K562 (cell line): ENCODE data around the gene CCDC116. TPM values are rescaled to one million over a fixed set of nuclear protein-coding genes. Genes with fewer than 3 reads are reported as not detected.

Experiments
- CBX1 ChIP-seq: sonication (generic); IDR thresholded peaks from 2 replicates; pipeline ENCODE4 v1.6.1; 2016; ENCODE audit warnings: antibody characterized with exemption, low read depth, mild to moderate bottlenecking
- CBX3 ChIP-seq, 2 experiments: IDR thresholded peaks; 1 replicate in 1 of 2; 2 replicates in 1 of 2; pipeline ENCODE4 v1.6.1; 2012; ENCODE audit warnings: inconsistent platforms in 2 of 2, low read length in 2 of 2, borderline replicate concordance in 1 of 2, control low read depth in 1 of 2
- ETV6 ChIP-seq, 3 experiments: fragments of 150-350 bp in 1 of 3; sonication (generic) in 1 of 3; formaldehyde crosslinking in 1 of 3; IDR thresholded peaks; 2 replicates each; pipeline versions ENCODE4 v1.6.1 to v1.8.0; 2014 to 2022; ENCODE audit warnings: borderline replicate concordance in 2 of 3, low read depth in 2 of 3, antibody characterized with exemption in 1 of 3, low read length in 1 of 3, mild to moderate bottlenecking in 1 of 3, missing genetic modification reagents in 1 of 3
- HCFC1 ChIP-seq: IDR thresholded peaks from 2 replicates; pipeline ENCODE4 v1.6.1; 2012; ENCODE audit warnings: low read depth, low read length, improper control_type of control experiment
- HDAC6 ChIP-seq: IDR thresholded peaks from 2 replicates; pipeline ENCODE4 v1.6.1; 2012; ENCODE audit warnings: low read depth, mild to moderate bottlenecking, control low read depth, inconsistent platforms, low read length, moderate library complexity
- HMG20B ChIP-seq: fragments of 250-450 bp; sonication (Bioruptor Pico); IDR thresholded peaks from 2 replicates; pipeline ENCODE4 v1.5.0; 2021; ENCODE audit warnings: mild to moderate bottlenecking
- PCBP1 ChIP-seq: fragments of 200-400 bp; formaldehyde crosslinking; IDR thresholded peaks from 2 replicates; pipeline ENCODE4 v1.6.1; 2018; ENCODE audit warnings: mild to moderate bottlenecking, low read depth, low read length; ENCODE audit not compliant: poor library complexity, severe bottlenecking
- RBM25 ChIP-seq: fragments of 200-400 bp; formaldehyde crosslinking; IDR thresholded peaks from 2 replicates; pipeline ENCODE4 v1.6.1; 2018; ENCODE audit warnings: low read length, low read depth, moderate library complexity; ENCODE audit not compliant: severe bottlenecking
- SMAD2 ChIP-seq: fragments of 150-350 bp; IDR thresholded peaks from 2 replicates; pipeline ENCODE4 v1.6.1; 2014; ENCODE audit warnings: low read depth, mild to moderate bottlenecking, low read length
- SMAD4 ChIP-seq: fragments of 250-450 bp; sonication (Bioruptor Pico); conservative IDR thresholded peaks from 2 replicates; pipeline ENCODE4 v1.8.0; 2021; ENCODE audit warnings: inconsistent platforms, mild to moderate bottlenecking, moderate library complexity
- STAT6 ChIP-seq: sonication (generic); formaldehyde crosslinking; IDR thresholded peaks from 2 replicates; pipeline ENCODE4 v1.8.1; 2023; ENCODE audit warnings: mild to moderate bottlenecking, missing genetic modification reagents
- ZBTB43 ChIP-seq: sonication (generic); formaldehyde crosslinking; IDR thresholded peaks from 2 replicates; pipeline ENCODE4 v1.8.0; 2023; ENCODE audit warnings: mild to moderate bottlenecking, missing genetic modification reagents
- ZBTB8A ChIP-seq: fragments of 450-650 bp; IDR thresholded peaks from 2 replicates; pipeline ENCODE4 v1.6.1; 2018; ENCODE audit warnings: mild to moderate bottlenecking, moderate library complexity; ENCODE audit not compliant: partially characterized antibody
- ZNF41 ChIP-seq: fragments of 250-450 bp; sonication (Bioruptor Pico); conservative IDR thresholded peaks from 2 replicates; pipeline ENCODE4 v1.4.0; 2020; ENCODE audit warnings: mild to moderate bottlenecking
- ZSCAN32 ChIP-seq: fragments of 450-650 bp; formaldehyde crosslinking; IDR thresholded peaks from 2 replicates; pipeline ENCODE4 v1.4.0; 2020; ENCODE audit warnings: mild to moderate bottlenecking, moderate library complexity
- polyA plus RNA-seq, 8 experiments: library from polyadenylated mRNA; depleted of rRNA in 4 of 8; stranded (reverse) in 5 of 8; unstranded in 3 of 8; fragments of >200 nt; fragmentation: Nextera tagmentation in 2 of 8; fragmentation: Illumina TruSeq in 1 of 8; extraction: Ambion mirVana in 2 of 8; extraction: Trizol in 1 of 8; gene quantifications; 2 replicates each; pipeline versions ENCODE4 v1.2.1 to v1.2.3, GENCODE V29; 2011 to 2014; ENCODE audit warnings: inconsistent platforms in 1 of 8, missing spikeins in 1 of 8
- total RNA-seq, 7 experiments: library from RNA; depleted of rRNA in 6 of 7; stranded (reverse); fragments of >200 nt in 6 of 7; fragmentation: Illumina TruSeq in 2 of 7; extraction: Trizol in 2 of 7; gene quantifications; 2 replicates each; pipeline versions ENCODE4 v1.2.1 to v1.2.3, GENCODE V29; 2011 to 2021; ENCODE audit warnings: low replicate concordance in 1 of 7
- TF ChIP-seq, protein P1 (sequence below), 2 experiments: IDR thresholded peaks; 2 replicates each; pipeline ENCODE4 v1.6.1; 2012; ENCODE audit warnings: improper control_type of control experiment in 2 of 2, low read depth in 2 of 2, low read length in 2 of 2, borderline replicate concordance in 1 of 2
- TF ChIP-seq, protein P2 (sequence below): IDR thresholded peaks from 2 replicates; pipeline ENCODE4 v1.6.1; 2016; ENCODE audit warnings: missing genetic modification characterization, missing compliant biosample characterization

The CCDC116 gene
- total and polyA plus RNA-seq, 9 of the 15 experiments (the other 6 are each of a cell fraction or from before 2014, with no cell fraction given): 1.6 to 11.3 (median 4.7) TPM

DNA sequence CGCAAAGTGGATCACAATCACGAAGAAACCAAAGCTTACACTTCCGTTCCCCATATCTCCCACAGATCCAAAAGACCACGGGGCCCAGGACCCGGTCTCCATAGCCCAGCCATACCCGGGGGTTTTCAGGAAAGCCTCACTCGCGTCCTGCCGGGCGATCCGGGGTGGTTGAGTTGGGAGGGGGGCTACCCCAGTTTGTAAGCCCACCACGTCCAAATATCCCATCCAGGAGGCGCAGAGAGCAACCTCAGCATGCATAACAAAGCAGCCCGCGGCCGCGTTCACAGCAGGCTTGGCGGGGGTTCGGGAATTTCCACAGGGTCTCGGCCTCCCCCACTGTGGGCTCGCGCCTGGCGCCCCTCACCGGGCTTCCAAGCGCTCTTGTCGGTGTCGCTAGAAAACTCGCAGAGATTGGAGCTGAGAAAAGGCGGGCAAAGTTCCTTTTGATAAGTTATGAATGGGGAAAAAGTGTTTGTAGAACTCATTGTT lies 19.0 kb downstream of the CCDC116 start (continued):
- TF ChIP-seq, protein P1, sequence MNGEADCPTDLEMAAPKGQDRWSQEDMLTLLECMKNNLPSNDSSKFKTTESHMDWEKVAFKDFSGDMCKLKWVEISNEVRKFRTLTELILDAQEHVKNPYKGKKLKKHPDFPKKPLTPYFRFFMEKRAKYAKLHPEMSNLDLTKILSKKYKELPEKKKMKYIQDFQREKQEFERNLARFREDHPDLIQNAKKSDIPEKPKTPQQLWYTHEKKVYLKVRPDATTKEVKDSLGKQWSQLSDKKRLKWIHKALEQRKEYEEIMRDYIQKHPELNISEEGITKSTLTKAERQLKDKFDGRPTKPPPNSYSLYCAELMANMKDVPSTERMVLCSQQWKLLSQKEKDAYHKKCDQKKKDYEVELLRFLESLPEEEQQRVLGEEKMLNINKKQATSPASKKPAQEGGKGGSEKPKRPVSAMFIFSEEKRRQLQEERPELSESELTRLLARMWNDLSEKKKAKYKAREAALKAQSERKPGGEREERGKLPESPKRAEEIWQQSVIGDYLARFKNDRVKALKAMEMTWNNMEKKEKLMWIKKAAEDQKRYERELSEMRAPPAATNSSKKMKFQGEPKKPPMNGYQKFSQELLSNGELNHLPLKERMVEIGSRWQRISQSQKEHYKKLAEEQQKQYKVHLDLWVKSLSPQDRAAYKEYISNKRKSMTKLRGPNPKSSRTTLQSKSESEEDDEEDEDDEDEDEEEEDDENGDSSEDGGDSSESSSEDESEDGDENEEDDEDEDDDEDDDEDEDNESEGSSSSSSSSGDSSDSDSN (IDR thresholded peaks at IDR 0.05; ENCODE audit: borderline replicate concordance in 1 of 2, low read depth in 2 of 2, low read length in 2 of 2): no peak
- TF ChIP-seq ETV6 (IDR thresholded peaks at IDR 0.05; ENCODE audit: borderline replicate concordance in 1 of 2, low read depth in 2 of 2, low read length in 1 of 2) (peak in 1 of 2 experiments; percentile 19; a peak in 1 of 4 replicates), ETV6 (CRISPR knock-in tag; IDR thresholded peaks at IDR 0.05; ENCODE audit: borderline replicate concordance) (no peak), STAT6 (CRISPR knock-in tag) (peak; percentile 87; the same call in 1 of the 2 replicates), ZNF41 (no peak), PCBP1 (no peak), CBX1 (no peak), SMAD2 (peak; percentile 82; the same call in 1 of the 2 replicates), SMAD4 (no peak), ZBTB43 (CRISPR knock-in tag) (no peak), HCFC1 (no peak; the same call in none of the 2 replicates), RBM25 (no peak), ZSCAN32 (CRISPR knock-in tag) (no peak), ZBTB8A (no peak), CBX3 (IDR thresholded peaks at IDR 0.05; ENCODE audit: borderline replicate concordance in 1 of 2, low read length in 2 of 2) (no peak), HDAC6 (no peak), HMG20B (CRISPR knock-in tag) (no peak)
- TF ChIP-seq, protein P2, sequence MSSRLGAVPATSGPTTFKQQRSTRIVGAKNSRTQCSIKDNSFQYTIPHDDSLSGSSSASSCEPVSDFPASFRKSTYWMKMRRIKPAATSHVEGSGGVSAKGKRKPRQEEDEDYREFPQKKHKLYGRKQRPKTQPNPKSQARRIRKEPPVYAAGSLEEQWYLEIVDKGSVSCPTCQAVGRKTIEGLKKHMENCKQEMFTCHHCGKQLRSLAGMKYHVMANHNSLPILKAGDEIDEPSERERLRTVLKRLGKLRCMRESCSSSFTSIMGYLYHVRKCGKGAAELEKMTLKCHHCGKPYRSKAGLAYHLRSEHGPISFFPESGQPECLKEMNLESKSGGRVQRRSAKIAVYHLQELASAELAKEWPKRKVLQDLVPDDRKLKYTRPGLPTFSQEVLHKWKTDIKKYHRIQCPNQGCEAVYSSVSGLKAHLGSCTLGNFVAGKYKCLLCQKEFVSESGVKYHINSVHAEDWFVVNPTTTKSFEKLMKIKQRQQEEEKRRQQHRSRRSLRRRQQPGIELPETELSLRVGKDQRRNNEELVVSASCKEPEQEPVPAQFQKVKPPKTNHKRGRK (tag): no peak
